ENCODE data around the gene SYPL2.
A peak's percentile ranks its signal among the peaks of the same experiment; 100 is the strongest.

Gene SYPL2

DNA sequence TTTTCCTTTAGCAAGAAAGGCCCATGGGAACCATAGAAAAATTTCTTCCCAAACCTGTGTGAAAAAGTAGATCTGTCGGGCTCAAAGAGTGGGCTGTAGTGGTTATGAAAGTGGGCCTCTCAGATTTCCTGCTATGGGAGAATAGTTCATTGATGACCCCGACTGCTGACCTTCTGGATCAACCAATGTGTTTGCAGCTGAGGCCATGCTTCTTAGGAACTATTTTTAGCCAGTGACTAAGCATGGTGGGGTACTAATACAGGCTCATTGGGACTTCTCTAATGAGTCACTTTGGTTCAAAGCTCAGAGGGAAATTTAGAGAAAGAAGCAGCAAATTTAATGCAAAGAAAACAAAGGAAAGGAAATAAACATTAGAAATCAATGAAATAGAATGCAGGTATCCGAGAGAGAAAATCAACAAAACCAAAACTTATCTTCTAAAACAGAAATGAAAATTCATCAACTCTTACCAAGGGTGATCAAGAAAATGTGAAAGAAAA, 27.5 kb upstream of the SYPL2 start:
- ATAC-seq, result peak; percentile 56
- no peak for TF ChIP-seq ZFP3 (CRISPR knock-in tag; IDR thresholded peaks at IDR 0.05)
- TF ChIP-seq, protein P1, sequence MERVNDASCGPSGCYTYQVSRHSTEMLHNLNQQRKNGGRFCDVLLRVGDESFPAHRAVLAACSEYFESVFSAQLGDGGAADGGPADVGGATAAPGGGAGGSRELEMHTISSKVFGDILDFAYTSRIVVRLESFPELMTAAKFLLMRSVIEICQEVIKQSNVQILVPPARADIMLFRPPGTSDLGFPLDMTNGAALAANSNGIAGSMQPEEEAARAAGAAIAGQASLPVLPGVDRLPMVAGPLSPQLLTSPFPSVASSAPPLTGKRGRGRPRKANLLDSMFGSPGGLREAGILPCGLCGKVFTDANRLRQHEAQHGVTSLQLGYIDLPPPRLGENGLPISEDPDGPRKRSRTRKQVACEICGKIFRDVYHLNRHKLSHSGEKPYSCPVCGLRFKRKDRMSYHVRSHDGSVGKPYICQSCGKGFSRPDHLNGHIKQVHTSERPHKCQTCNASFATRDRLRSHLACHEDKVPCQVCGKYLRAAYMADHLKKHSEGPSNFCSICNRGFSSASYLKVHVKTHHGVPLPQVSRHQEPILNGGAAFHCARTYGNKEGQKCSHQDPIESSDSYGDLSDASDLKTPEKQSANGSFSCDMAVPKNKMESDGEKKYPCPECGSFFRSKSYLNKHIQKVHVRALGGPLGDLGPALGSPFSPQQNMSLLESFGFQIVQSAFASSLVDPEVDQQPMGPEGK (CRISPR knock-in tag; IDR thresholded peaks at IDR 0.05; ENCODE audit: borderline replicate concordance), result no peak
- TF ChIP-seq TOX (CRISPR knock-in tag; IDR thresholded peaks at IDR 0.05; ENCODE audit: borderline replicate concordance), result no peak
- TF ChIP-seq ZNF70 (CRISPR knock-in tag; IDR thresholded peaks at IDR 0.05), result no peak
- no peak for TF ChIP-seq OSR1 (CRISPR knock-in tag; IDR thresholded peaks at IDR 0.05)
- TF ChIP-seq, protein P2, sequence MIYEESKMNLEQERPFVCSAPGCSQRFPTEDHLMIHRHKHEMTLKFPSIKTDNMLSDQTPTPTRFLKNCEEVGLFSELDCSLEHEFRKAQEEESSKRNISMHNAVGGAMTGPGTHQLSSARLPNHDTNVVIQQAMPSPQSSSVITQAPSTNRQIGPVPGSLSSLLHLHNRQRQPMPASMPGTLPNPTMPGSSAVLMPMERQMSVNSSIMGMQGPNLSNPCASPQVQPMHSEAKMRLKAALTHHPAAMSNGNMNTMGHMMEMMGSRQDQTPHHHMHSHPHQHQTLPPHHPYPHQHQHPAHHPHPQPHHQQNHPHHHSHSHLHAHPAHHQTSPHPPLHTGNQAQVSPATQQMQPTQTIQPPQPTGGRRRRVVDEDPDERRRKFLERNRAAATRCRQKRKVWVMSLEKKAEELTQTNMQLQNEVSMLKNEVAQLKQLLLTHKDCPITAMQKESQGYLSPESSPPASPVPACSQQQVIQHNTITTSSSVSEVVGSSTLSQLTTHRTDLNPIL (CRISPR knock-in tag; IDR thresholded peaks at IDR 0.05; ENCODE audit: low read depth), result no peak

DNA sequence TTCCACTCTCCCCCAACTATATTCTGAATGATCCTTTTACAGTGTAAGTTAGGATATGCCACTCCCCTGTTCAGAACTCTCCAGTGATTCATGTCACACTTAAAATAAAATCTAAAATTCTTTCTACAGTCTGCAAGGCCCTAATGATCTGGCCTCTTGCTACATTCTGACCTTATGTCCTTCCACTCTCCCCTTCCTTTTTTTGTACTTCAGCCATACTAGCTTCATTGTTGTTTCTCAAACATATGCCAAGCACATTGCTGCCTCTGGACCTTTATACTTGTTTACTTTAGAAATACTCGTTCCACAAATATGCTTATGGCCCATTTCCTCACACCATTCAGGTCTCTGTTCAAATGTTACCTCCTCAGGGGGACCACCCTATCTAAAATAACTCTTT, 25.3 kb upstream of the SYPL2 start:
- no peak for ATAC-seq
- TF ChIP-seq ZNF70 (CRISPR knock-in tag; IDR thresholded peaks at IDR 0.05) (no peak), ESRRG (CRISPR knock-in tag; IDR thresholded peaks at IDR 0.05) (no peak), ZNF8 (CRISPR knock-in tag; IDR thresholded peaks at IDR 0.05) (no peak), ZFP3 (CRISPR knock-in tag; IDR thresholded peaks at IDR 0.05) (no peak)

DNA sequence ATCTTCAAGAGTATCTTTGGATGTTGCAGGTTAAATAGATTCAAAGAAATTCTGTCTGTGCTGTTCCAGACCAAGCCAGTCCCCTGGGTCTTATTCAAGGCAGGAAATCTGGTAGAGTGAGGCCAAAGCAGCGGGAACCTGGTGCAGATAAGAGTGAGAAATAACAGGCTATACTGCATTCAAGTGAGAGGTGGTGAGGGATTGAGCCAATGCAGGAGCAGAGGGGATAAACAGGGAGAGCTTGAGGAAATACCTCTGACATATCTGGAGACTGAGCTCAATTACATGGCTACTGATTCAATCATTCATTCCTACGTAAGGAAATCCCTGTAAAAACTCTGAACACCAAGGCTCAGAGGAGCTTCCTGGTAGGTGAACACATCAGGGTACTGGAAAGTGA, 22.9 kb upstream of the SYPL2 start:
- no peak for ATAC-seq

DNA sequence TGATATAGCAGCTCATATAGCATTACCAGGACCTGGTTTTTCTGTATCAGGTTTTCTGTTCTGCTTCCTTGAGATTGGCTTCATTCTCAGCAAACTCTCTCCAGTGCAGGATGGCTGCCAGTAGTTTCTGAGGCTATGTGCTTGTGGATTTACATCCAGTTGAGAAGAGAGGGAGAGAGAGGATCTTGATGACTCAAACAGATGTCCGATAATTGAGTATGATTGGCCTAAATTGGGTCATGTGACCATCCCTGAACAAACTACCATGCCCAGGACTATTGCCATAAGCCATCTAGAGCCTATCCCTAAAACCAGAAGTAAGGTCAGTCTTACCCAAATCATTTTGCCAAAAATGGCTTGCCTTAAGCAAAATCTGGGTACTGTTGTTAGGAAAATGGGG, 22.0 kb upstream of the SYPL2 start:
- ATAC-seq, result no peak
- TF ChIP-seq, protein P3, sequence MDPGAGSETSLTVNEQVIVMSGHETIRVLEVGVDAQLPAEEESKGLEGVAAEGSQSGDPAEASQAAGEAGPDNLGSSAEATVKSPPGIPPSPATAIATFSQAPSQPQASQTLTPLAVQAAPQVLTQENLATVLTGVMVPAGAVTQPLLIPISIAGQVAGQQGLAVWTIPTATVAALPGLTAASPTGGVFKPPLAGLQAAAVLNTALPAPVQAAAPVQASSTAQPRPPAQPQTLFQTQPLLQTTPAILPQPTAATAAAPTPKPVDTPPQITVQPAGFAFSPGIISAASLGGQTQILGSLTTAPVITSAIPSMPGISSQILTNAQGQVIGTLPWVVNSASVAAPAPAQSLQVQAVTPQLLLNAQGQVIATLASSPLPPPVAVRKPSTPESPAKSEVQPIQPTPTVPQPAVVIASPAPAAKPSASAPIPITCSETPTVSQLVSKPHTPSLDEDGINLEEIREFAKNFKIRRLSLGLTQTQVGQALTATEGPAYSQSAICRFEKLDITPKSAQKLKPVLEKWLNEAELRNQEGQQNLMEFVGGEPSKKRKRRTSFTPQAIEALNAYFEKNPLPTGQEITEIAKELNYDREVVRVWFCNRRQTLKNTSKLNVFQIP (CRISPR knock-in tag; IDR thresholded peaks at IDR 0.05; ENCODE audit: borderline replicate concordance, low read depth), result no peak
- TF ChIP-seq, protein P1 (CRISPR knock-in tag; IDR thresholded peaks at IDR 0.05; ENCODE audit: borderline replicate concordance), result no peak
- TF ChIP-seq CSDC2 (CRISPR knock-in tag; IDR thresholded peaks at IDR 0.05), result no peak
- TF ChIP-seq, protein P4, sequence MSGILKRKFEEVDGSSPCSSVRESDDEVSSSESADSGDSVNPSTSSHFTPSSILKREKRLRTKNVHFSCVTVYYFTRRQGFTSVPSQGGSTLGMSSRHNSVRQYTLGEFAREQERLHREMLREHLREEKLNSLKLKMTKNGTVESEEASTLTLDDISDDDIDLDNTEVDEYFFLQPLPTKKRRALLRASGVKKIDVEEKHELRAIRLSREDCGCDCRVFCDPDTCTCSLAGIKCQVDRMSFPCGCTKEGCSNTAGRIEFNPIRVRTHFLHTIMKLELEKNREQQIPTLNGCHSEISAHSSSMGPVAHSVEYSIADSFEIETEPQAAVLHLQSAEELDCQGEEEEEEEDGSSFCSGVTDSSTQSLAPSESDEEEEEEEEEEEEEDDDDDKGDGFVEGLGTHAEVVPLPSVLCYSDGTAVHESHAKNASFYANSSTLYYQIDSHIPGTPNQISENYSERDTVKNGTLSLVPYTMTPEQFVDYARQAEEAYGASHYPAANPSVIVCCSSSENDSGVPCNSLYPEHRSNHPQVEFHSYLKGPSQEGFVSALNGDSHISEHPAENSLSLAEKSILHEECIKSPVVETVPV (CRISPR knock-in tag; IDR thresholded peaks at IDR 0.05), result no peak
- TF ChIP-seq TOX (CRISPR knock-in tag; IDR thresholded peaks at IDR 0.05; ENCODE audit: borderline replicate concordance), result no peak
- TF ChIP-seq ESRRG (CRISPR knock-in tag; IDR thresholded peaks at IDR 0.05), result no peak
- no peak for TF ChIP-seq ZFP3 (CRISPR knock-in tag; IDR thresholded peaks at IDR 0.05)
- TF ChIP-seq BACH2 (CRISPR knock-in tag; IDR thresholded peaks at IDR 0.05; ENCODE audit: borderline replicate concordance), result no peak
- TF ChIP-seq ARNTL (CRISPR knock-in tag; IDR thresholded peaks at IDR 0.05; ENCODE audit: borderline replicate concordance, low read depth), result no peak
- TF ChIP-seq, protein P2 (CRISPR knock-in tag; IDR thresholded peaks at IDR 0.05; ENCODE audit: low read depth), result no peak
- TF ChIP-seq OSR1 (CRISPR knock-in tag; IDR thresholded peaks at IDR 0.05), result no peak
- TF ChIP-seq TCF4 (CRISPR knock-in tag; IDR thresholded peaks at IDR 0.05; ENCODE audit: borderline replicate concordance), result no peak
- no peak for TF ChIP-seq RARB (CRISPR knock-in tag; IDR thresholded peaks at IDR 0.05)
- TF ChIP-seq GLIS3 (CRISPR knock-in tag; IDR thresholded peaks at IDR 0.05), result no peak
- no peak for TF ChIP-seq SNAI2 (CRISPR knock-in tag; IDR thresholded peaks at IDR 0.05)
- no peak for TF ChIP-seq ZNF8 (CRISPR knock-in tag; IDR thresholded peaks at IDR 0.05)
- TF ChIP-seq ZC3H10 (CRISPR knock-in tag; IDR thresholded peaks at IDR 0.05), result no peak

More for the DNA sequence above, 22.9 kb upstream of the SYPL2 start:
- no peak for TF ChIP-seq ZC3H10 (CRISPR knock-in tag; IDR thresholded peaks at IDR 0.05)
- TF ChIP-seq RARB (CRISPR knock-in tag; IDR thresholded peaks at IDR 0.05), result no peak
- no peak for TF ChIP-seq GLIS3 (CRISPR knock-in tag; IDR thresholded peaks at IDR 0.05)
- TF ChIP-seq SNAI2 (CRISPR knock-in tag; IDR thresholded peaks at IDR 0.05), result no peak
- TF ChIP-seq, protein P3 (CRISPR knock-in tag; IDR thresholded peaks at IDR 0.05; ENCODE audit: borderline replicate concordance, low read depth), result no peak
- TF ChIP-seq ESRRG (CRISPR knock-in tag; IDR thresholded peaks at IDR 0.05), result no peak
- TF ChIP-seq PPARA (CRISPR knock-in tag; IDR thresholded peaks at IDR 0.05; ENCODE audit: borderline replicate concordance), result no peak
- TF ChIP-seq ZNF565 (CRISPR knock-in tag; conservative IDR thresholded peaks at IDR 0.05; ENCODE audit: low read depth), result no peak
- TF ChIP-seq, protein P1 (CRISPR knock-in tag; IDR thresholded peaks at IDR 0.05; ENCODE audit: borderline replicate concordance), result no peak
